Measurements from ENCODE around the gene SLC25A46.

The SLC25A46 gene

GRCh38 chr5:110703481-110703880 is 35.3 kb upstream of the SLC25A46 start:
- H3K27me3 ChIP-seq (ENCODE audit: control insufficient read depth, insufficient read depth, low read length), result no peaks in the 10 kb centered on the region
- H3K4me1 ChIP-seq, result no peaks in the 10 kb centered on the region
- no peak overlapping the region for H3K4me2 ChIP-seq (ENCODE audit: low read length)
- H2AFZ ChIP-seq, result no peak overlapping the region
- H3K36me3 ChIP-seq (ENCODE audit: control insufficient read depth, insufficient read depth, low read length), result no peaks in the 10 kb centered on the region
- H3K4me3 ChIP-seq (ENCODE audit: low read depth, low read length), result no peak overlapping the region
- no peak overlapping the region for H3K27ac ChIP-seq
- no peak overlapping the region for H3K9ac ChIP-seq
- no peaks in the 10 kb centered on the region for H3K79me2 ChIP-seq
- TF ChIP-seq CTCF (IDR thresholded peaks at IDR 0.05), result no peak
- no peaks in the 10 kb centered on the region for H3K9me3 ChIP-seq (ENCODE audit: control insufficient read depth, low read length)

DNA sequence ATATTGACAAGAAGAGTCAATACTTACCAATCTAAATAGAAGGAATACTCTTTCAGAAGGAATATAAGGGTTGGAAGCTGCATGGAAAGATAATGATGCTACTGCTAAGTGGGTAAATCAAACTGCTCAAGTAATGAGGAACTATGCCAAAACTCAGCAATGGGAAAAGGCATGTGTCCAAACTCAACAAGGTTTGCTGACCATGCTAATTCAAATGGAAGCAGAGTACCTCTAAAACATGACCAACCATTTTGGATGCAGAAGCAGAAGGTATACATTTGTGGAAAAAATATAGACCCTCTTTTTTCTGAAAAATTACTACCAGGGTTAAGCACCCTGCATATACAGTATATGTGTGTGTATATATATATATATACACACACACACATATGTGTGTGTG is 33.5 kb upstream of the SLC25A46 start:
- Histone ChIP-seq H3K27ac (no peak overlapping the region), H3K79me2 (no peaks in the 10 kb centered on the region), H2AFZ (no peak overlapping the region), H3K4me1 (no peaks in the 10 kb centered on the region), H3K36me3 (ENCODE audit: control insufficient read depth, insufficient read depth, low read length) (no peaks in the 10 kb centered on the region), H3K4me3 (ENCODE audit: low read depth, low read length) (no peak overlapping the region), H3K9me3 (ENCODE audit: control insufficient read depth, low read length) (no peaks in the 10 kb centered on the region), H3K9ac (no peak overlapping the region), H3K27me3 (ENCODE audit: control insufficient read depth, insufficient read depth, low read length) (no peaks in the 10 kb centered on the region), H3K4me2 (ENCODE audit: low read length) (no peak overlapping the region)
- no peak for TF ChIP-seq CTCF (IDR thresholded peaks at IDR 0.05)

GRCh38 chr5:110707260-110707844 is 31.5 kb upstream of the SLC25A46 start:
- Histone ChIP-seq H3K36me3 (ENCODE audit: control insufficient read depth, insufficient read depth, low read length) (no peaks in the 10 kb centered on the region), H3K9ac (no peak overlapping the region), H3K4me1 (no peaks in the 10 kb centered on the region), H3K4me2 (ENCODE audit: low read length) (no peak overlapping the region), H3K27ac (no peak overlapping the region), H3K79me2 (no peaks in the 10 kb centered on the region), H2AFZ (no peak overlapping the region), H3K27me3 (ENCODE audit: control insufficient read depth, insufficient read depth, low read length) (no peaks in the 10 kb centered on the region), H3K9me3 (ENCODE audit: control insufficient read depth, low read length) (no peaks in the 10 kb centered on the region), H3K4me3 (ENCODE audit: low read depth, low read length) (no peak overlapping the region)
- TF ChIP-seq CTCF (IDR thresholded peaks at IDR 0.05), result no peak

DNA sequence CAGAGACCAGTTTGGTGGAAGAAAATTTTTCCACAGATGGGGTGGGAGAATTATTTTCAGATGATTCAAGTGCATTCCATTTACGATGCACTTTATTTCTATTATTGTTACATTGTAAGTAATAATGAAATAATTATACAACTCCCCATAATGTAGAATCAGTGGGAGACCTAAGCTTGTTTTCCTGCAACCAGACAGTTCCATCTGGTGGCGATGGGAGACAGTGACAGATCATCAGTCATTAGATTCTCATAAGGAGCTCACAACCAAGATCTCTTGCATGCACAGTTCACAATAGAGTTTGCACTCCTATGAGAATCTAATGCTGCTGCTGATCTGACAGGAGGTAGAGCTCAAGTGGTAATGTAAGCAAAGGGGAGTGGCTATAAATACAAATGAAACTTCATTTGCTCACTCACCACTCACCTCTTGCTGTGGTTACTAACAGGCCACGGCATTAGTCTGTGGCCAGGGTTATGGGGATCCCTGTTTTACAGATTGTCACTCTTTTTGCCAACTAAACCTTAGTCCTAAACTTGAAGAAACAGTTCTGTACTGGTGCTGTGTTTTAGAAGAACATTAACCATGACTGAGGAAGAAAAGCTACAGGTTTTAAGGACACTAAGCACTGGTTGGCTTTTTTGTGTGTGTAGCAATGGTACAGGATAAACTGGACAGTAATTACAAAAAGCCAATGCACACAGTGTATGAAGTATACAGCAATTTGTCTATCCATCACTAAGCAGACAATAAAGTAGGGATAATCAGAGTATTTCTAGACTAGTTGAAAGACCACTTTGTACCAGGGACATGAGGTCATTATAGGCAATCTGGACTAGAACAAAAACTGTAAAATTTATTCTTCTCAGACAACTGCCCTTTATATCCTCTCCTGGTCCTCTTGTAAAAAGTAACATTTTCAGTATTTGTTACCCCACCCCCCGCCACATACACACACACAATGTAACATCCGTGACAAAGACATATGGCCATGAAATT is 22.3 kb upstream of the SLC25A46 start:
- Histone ChIP-seq H3K27ac (no peak overlapping the region), H3K9ac (no peak overlapping the region)

More for the DNA sequence above, 22.3 kb upstream of the SLC25A46 start:
- no peaks in the 10 kb centered on the region for H3K27me3 ChIP-seq (ENCODE audit: control insufficient read depth, insufficient read depth, low read length)
- no peaks in the 10 kb centered on the region for H3K4me1 ChIP-seq
- no peaks in the 10 kb centered on the region for H3K9me3 ChIP-seq (ENCODE audit: control insufficient read depth, low read length)
- no peaks in the 10 kb centered on the region for H3K79me2 ChIP-seq
- H3K4me2 ChIP-seq (ENCODE audit: low read length), result no peak overlapping the region
- H2AFZ ChIP-seq, result no peak overlapping the region
- no peak for TF ChIP-seq CTCF (IDR thresholded peaks at IDR 0.05)
- H3K36me3 ChIP-seq (ENCODE audit: control insufficient read depth, insufficient read depth, low read length), result no peaks in the 10 kb centered on the region
- no peak overlapping the region for H3K4me3 ChIP-seq (ENCODE audit: low read depth, low read length)

Data from parathyroid adenoma (tissue), 2 donors.